Hair follicular keratinocyte (primary cell): Measurements from ENCODE around the gene PLD6. TPM values are rescaled to one million over a fixed set of nuclear protein-coding genes. Genes with fewer than 3 reads are reported as not detected.

Experiments
- total RNA-seq: library from RNA; depleted of rRNA; stranded (reverse); fragments of >200 nt; gene quantifications from 2 replicates; pipeline ENCODE4 v1.2.3, GENCODE V29; 2015

PLD6 gene
- 0.78 and 2.1 TPM in 2 replicates for total RNA-seq

DNA sequence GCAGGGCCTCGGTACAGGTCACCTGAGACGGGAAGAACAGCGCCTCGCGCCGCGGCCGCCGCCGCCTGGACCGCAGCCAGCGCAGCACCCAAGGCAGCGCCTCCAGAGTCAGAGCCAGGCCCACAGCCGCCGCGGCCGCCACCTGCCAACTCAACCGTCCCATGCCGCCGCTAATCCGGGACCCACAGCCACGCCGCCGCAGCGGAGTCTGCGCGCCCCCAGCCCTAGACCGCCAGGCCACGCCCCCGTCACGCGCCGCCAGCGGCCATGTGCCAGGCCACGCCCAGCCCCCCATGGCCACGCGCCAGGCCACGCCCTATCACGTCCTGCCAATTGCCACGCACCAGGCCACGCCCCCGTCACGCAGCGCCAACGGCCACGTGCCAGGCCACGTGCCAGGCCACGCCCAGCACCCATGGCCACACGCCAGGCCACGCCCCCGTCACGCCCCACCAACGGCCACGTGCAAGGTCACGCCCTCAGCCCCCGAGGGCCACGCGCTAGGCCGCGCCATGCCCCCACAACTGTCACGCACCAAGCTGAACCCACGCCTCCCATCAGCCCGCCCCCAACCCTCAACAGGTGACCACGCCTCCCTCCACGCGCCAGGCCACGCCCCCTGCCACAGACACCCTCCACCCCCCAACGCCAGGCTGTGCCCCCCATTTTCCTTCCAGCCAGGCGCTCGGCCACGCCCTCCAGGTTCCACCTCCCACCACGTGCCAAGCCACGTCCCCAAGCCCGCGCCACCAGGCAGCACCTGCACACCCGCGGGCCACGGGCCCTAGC is at the start of gene PLD6:
TSS of gene PLD6 (minus strand) at position 210 of the 789 bp plus-strand sequence. CDS start at position 163, 47 bp downstream.

DNA sequence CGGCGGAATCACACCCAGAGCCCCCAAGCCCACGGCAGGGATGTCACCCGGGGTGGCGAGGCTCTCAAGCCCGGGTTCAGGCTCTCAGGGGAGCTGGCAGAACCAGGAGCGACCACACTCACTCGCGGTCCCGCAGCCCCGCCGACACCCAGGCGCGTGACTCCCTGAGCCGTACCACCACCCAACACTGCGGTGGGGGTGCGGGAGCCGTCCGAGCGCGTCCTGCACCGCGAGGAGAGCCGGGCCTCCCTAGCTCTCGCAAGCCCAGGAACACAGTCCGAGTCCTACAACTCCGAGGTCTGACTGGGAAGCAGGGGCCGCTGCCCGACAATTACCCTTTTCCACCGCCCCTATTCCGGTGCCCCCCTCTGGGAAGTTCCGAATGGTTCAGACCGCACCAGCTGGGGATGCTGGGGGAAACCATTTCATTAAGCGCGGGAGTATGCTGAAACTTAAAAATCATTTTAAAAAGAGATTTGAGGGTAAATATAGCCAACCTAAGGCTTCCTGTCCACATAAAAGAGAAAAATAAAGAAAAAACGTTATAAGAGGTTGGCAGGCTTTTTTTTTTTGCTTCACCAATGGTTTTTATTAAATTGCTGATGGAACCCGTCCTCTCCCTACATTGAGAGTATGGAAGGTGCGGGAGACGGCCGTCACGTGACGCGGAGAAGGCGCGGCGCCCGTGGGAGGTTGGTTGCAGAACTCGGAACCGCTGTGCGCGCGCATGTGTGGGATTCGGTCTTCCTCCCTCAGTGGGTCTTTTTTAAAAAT is 31.1 kb upstream of the PLD6 start, which contains the start of gene FLCN:
TSS of gene FLCN (minus strand) at position 143 of the 774 bp plus-strand sequence. CDS start 9,031 bp downstream, outside the sequence.

Other genes starting within 250 kb of the PLD6 start
- not detected in 2 replicates for gene TNFRSF13B, start 234.2 kb downstream of the PLD6 start, total RNA-seq
- gene MPRIP, start 163.9 kb downstream of the PLD6 start, total RNA-seq: 107 and 118 TPM in 2 replicates
- gene FLCN, start 30.8 kb upstream of the PLD6 start, total RNA-seq: 12.7 and 12.8 TPM in 2 replicates
- 65.8 and 118 TPM in 2 replicates for gene COPS3, start 74.9 kb upstream of the PLD6 start, total RNA-seq
- gene NT5M, start 97.0 kb upstream of the PLD6 start, total RNA-seq: 1.3 and 3.0 TPM in 2 replicates